GM19372 (cell line): ENCODE results near the gene ITPKC.

Experiments
- ATAC-seq: cut with Tn5 transposase; IDR thresholded peaks from one replicate; pipeline ENCODE4 v1.9.1; 2021; ENCODE audit warnings: mild to moderate bottlenecking, low read depth, moderate library complexity; ENCODE audit not compliant: unreplicated experiment

Gene ITPKC

DNA sequence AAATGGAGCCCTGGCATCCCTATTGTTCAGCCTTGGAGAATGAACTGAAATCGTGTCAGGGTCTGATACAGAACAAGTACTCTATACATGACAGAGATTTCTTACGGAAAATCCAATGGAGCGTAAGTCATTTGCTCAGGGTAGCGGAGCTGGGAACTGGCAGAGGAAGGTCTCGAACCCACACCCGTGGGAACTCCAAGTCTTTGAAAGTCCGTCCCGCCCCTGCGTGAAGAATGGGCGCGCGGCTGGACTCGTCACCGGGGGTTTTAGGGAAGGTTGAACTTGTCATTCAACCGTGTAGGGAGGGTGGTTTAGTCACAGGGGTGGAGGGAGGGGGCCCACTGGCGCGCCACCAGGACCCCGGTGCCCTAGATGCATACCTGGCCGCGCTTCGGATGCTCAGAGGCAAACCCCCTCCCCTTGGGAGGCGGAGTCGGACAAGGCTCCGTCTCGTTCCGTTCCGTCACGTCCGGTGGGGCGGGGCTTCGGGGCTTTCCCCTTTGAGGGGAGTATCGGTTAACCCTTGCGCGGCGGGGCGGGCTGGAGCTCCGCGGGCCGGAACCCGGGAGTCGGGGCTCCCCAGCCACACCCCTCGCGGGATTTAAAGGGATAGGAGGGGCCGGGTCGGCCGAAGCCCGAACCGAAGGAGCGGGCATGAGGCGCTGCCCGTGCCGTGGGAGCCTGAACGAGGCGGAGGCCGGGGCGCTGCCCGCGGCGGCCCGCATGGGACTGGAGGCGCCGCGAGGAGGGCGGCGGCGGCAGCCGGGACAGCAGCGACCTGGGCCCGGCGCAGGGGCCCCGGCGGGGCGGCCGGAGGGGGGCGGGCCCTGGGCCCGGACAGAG lies at the start of gene ITPKC, which contains the start of gene COQ8B:
ITPKC (plus strand) TSS at position 631 of the 843 bp plus-strand sequence; CDS start at position 655, 24 bp downstream.
COQ8B (minus strand) TSS at position 405 of the 843 bp plus-strand sequence. CDS start 2,254 bp downstream, outside the sequence.
- peak; percentile 64 for ATAC-seq

DNA sequence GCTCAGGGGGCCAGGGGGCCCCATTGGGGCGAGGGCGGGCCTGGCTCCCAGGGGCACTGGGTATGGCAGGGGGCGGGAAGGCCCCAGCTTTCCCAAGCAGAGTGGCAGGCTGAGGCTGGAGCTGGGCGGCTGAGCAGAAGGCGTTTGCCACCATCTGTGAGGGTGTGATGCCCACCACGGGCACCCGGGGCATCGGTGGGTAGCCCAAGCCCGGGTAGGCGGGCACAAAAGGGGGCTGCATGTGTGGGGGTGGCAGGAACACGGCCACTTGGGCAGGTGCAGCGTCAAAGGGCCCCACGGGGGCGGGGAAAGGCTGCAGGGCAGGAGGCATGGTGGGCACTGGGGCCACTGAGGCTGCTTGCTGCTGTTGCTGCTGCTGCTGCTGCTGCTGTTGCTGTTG lies 49.3 kb upstream of the ITPKC start:
- ATAC-seq = no peak

DNA sequence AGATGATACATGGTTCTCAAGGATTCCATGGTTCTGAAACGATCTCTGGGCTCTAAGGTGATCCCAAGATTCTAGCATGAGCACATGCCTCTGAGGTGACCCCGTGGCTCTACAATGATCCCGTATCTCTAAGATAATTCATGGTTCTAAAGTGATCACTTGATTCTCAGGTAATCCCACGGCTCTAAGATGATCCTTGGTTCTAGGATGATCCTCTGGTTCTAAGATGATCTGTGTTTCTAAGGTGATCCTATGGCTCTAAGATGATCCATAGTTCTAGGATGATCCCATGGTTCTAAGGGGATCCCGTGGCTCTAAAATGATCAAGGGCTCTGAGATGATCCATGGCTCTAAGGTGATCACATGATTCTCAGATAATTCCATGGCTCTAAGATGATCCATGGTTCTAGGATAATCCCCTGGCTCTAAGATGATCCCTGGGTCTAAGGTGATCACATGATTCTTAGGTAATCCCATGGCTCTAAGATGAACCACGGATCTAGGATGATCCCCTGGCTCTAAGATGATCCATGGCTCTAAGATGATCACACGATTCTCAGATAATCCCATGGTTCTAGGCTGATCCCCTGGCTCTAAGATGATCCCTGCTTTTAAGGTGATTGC lies 47.8 kb upstream of the ITPKC start:
- ATAC-seq = no peak

DNA sequence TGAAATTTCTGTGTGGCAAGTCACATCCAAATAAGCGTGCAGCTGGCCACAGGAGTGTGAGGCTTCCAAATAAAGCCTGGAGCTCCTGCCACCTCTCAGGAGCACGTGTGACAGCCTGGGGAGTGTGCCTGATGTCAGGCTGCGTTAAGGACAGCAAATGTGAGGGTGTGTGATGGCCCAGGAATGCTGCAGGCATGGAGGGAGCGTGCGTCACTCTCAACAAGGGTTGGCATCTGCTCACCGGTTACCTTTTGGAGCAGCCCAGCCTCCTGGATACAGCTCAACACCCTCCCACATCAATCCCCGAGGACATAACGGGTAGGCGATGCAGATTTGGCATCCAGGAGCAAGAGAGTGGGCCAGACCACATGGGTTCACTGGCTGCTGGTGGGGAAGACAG lies 45.5 kb upstream of the ITPKC start:
- ATAC-seq = no peak

DNA sequence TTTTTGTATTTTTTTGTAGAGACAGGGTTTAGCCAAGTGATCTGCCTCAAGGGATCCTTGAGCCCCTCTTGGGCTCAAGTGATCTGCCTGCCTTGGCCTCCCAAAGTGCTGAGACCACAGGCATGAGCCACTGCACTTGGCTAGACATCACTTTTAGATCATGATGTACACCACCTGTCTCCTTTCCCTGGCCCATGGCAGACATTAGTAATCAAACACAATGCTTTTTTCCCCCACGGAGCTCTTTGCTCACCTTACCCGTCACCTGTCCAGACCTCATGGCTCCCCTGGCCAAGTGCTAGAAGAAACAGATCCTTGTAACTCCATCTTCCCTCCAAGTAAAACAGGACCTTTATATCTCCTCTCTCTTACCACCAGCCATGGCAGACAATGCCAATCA lies 44.9 kb upstream of the ITPKC start:
- ATAC-seq = no peak

DNA sequence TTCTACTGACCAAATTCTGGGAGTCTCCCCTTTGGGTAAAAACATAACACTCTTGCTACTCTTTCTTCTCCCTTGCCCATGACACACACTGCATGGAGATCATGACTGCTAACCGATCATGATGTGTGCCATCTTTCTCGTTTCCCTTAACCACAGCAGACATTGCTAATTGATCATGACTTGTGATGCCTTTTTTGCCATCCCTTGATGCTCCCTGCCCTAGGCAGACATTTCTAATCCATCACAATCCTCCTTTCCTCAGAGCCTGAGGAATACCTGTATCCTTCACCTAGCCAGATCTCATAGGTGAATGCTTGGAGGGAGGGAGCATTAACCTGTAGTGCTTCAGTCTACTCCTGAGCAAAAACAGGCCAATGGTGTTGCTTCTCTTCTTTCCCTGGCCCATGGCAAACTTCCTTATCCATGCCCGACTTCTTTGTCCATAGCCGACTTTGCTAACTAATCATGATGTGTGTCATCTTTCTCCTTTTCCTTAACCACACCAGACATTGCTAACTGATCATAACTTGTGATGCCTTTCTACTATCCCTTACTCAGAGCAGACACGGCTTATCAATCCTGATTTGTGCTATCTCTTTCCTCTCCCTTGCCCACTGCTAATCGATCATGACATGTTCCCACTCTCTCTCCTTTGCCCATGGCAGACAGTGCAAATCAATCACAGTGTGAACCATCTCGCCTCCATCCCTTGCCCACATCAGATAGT lies 44.2 kb upstream of the ITPKC start:
- no peak for ATAC-seq

DNA sequence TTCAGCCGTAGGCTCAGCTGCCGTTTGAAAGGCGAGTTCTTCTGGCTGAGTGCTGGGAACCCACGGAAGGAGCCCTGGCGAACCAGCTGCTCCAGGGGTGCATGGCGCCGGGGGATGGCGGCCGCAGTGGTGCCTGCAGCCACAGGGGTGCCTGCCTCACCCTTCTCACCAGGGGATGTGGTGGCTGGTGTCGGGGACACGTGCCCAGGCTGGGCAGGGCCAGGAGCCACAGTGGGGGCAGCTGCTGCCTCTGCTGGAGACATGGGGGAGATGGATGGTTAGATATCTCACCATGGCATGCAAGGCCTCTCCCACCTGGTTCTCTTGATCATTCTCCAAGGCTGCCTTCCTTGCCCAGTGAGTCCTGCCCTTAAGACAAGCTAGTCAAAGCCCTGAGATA lies 43.5 kb upstream of the ITPKC start:
- no peak for ATAC-seq

DNA sequence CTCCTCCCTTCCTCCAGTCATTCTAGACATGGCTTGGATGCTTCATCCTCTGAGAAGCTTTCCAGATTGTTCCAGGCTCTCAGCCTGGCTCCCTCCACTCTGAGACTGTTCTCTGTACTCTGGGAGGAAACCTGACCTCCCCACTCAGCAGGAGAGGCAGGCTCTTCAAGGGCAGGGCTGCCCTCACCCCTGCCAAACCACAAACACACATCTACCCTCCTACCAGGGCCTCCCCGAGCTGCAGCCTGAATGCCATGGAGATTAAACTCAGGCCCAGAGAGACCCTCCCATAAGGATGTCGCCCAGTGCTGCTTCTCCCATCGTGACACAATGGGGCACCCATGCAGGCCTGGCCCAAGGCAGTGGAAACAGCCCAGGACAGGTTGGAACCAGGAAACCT lies 42.6 kb upstream of the ITPKC start:
- ATAC-seq = no peak

DNA sequence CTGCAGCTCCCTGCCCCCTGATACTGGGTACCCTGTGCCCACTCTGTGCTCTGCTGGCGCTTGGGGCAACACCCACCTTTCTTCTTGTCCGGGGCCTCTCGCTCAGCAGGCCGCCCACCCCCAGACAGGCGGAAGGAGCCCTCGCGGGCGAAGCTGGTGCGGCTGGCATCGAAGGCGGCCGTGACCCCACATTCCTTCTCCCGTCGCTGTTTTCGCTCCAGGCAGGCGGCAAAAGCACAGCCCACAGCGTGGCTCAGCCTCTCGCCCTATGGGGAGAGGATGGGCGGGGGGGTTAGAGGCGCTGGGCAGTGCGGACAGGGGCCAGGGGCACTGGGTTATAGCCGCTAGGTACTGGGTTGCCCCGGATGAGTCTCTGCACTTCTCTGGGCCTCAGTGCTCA lies 39.8 kb upstream of the ITPKC start:
- ATAC-seq = no peak

DNA sequence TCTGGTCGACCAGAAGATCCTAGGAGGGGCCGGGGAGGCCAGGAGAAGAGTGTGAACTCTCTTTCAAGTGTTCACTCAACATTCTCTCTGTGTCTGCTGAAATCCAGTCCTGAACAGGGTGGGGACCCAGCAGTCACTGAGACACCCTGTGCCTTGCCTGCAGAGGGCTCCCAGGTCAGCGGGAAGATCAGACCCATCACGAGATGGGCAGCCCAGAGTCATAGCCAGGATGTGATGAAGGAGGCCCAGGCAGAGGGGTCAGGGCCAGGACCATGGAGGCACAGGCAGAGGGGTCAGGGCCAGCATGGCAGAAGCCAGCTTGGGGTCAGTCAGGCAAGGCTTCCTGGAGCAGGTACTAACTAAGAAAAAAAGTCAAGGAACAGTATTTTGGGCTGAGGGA lies 35.9 kb upstream of the ITPKC start:
- no peak for ATAC-seq

DNA sequence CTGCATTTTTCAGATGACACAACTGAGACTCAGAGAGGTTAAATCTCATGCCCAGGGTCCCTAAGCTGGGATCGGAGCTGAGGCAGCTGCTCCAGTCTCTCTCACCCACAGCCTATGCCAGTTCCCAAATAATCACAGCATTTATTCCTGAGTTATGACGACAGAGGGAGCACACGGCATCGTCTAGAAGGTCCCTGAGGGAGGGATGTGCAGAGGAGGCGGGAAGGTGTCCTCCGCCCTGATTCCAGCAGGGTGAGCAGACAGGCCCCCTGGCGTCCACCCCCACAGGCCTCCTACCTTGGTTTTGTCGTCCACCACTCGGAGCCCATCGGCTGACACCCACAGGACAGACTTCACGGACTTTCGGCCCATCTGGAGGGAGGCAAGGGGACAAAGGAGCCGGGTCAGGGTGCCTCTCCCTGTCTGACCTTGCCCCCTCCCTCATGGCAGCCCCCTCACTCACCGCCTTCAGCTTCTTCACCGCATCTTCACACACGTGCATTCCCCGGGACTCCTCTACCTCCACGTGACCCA lies 34.4 kb upstream of the ITPKC start:
- ATAC-seq = no peak

DNA sequence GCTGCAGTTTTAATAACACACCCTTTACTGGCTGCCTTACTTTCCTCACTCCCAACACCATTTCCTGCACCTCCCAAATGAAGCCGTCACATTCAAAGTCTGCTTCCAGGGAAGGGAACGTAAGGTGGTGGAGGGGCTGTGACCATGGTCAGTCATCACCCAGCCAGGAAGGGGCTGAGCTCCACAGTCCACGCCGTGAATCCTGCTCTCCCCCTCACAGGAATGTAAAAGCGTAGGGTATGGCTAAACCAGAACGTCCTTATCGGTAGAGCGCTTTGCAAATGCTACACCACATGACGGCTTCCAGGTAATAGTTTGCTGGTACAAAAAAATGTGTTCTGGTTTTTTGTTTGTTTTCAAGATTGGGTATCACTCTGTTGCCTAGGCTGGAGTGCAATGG lies 33.5 kb upstream of the ITPKC start:
- no peak for ATAC-seq

DNA sequence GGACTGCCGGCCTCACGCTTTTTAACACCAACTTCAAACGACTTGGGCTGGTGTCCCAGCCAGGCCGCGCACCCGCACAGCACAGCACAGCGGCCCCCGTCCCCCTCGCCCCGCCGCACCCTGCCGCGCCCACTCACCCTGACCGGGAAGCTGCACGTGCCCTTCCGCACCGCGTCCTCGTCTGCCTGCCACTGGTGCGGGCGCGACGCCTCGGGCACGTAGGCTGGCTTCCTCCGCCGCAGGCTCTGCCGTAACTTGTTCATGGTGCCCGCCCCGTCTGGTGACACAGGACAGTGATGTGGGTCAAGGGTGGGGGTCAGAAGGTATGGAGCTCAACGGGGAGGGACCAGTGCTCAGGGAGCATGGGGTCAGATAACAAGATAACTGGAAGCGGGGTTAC lies 32.6 kb upstream of the ITPKC start:
- no peak for ATAC-seq

DNA sequence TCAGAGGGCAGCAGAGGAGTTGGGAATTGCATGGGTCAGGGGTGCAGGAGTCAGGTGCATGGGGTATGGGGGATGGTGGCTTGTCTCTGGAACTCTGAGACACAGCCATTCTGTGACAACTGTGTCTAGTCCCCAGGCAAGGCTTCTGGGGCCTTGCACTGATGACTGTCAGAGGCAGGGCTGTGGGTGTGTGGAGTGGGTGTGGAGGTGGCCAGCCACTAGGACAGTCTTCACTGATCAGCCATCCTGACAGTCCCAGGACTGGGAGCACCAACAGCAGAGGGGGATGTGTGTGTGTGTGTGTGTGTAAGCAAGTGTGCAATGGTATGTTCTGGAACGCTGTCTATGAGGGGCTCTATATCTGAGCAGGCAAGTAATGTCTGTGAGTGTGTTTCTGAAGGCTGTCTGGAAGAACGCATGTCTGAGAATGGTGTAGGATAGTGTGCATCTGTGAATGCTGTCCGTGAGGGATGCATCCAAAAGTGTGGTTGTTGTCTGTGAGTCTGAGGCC lies 31.8 kb upstream of the ITPKC start:
- no peak for ATAC-seq

DNA sequence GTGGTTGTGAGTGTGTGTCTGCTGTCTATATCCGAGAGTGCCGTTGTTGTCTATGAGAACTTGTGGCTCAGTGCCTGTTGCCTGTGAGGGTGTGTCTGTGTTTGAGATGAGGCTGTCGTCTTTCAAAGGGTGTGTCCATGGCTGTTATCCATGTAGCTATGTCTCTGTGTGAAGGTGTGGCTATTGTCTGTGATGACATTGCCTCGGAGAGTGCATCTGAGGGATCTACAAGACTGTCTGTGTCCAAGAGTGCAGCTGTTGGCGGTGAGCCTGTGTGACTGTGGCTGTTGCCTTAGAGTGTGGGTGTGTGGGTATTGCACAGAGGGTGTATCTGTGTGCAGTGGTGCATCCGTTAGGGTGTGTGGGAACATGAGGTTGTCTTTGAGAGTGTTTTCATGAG lies 31.3 kb upstream of the ITPKC start:
- no peak for ATAC-seq

DNA sequence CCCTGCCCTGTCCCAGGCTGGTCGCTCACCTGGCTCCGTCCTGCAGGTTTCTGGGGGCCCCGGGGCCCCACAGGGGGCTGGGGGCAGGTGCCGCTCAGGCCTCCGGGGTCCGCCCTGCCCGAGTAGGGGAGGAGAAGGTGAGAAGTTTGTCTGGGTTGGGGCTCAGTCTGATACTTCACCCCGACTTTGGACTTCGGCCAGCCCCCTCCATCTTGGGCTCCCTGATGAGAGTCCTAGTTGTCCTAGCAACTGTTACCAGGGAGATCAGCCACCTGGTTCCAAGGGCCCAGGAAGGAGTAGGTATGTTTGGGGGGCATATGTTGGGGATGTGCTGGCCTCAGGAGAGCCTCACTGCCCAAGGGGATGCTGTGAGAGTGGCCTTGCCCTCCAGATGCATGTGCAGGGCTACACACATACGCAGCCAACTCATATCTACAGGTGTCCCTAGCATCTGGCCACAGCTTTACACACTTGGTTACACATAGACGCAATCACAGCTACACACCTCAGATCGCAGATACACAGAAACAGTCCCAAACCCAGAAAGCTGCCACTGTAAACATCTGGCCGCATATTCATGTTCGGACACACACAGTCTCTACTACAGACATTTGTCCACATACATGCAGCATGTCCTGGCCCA lies 29.9 kb upstream of the ITPKC start:
- ATAC-seq = no peak

DNA sequence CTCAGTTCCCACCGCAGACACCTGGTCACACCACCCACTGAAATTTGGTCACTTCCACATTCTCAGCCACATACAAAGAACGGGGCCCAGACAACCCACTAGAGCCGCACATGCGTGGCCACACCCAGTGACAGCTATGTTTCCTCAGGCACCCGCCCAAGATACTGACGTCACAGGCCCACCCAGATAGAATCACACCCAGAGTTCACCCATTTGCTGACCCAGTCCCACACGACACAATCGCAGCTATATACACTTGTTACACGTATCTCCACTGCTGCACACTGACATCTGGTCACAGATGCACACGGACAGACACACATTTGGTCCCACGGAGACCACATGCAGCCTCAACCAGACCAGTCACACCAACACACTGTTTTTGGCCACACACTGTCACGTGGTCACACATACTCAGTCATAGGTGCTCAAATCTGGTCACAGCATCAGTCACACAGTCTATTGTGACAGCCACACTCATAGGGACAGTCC lies 29.3 kb upstream of the ITPKC start:
- no peak for ATAC-seq

DNA sequence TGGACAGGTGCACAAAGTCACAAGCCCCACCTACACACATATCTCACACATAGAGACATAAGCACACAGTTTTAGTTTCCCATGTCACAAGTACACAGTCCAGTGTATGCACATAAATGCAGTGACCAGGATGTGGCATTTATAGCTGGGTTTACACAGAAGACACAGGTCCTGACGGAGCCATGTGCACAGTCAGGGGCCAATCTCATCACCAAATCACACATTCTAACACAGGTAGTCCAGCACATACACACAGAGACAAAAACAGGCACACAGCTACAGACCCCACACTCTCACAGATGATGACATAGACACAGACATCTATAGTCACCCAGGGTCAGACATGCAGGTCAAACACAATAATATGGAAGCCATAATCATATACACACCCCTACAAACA lies 28.6 kb upstream of the ITPKC start:
- no peak for ATAC-seq

DNA sequence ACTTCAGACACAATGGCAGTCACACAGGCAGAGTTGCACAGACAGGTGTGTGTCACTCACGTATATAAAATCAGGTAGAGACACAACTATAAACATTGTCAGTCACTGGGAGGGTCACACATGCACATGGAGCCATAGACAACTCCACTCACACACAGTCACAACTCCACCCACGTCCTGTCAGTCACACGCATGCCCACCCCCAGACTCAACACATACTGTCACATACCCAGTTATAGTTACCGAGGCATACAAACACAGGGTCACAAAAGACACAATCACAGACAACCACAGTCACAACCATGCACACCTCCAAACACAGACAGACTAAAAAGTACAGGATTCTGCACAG lies 27.9 kb upstream of the ITPKC start:
- no peak for ATAC-seq

DNA sequence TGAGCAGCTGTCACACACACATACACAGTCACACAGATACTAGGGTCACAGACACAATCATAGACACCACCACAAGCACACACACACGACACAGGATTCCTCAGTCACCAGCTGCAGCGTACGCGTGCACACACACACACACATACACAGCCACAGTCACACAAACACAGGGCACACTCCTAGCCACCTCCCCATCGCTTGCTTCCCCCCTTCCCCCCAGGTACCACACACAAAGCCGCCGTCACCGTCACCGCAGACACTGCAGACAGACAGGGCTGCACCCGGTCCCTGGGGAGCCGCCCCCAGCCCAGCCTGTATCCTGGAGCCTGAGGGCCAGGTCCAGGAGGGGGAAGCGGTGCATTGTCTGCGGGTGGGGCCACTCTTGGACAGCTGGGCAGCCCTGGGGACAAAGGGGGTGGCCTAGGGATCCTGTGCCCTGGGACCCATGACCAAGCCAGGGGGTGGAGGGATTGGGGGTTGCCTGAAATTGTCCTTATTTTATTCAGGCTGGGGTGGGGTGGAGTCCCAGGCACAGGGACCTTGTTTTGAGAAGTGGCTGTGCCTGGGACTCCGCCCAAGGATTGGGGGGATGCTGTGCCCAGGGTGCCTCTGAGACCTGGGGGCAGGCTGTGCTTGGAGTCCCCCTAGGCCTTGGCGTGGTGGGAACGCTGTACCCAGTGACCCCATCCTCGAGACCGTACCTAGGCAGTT lies 27.4 kb upstream of the ITPKC start:
- no peak for ATAC-seq
